Natural killer cell treated with Interleukin-12 subunit alpha and Interleukin-12 subunit beta and Interleukin-15 and Interleukin-18, amount 100 ng/mL, for 72 hours (primary cell): Measurements from ENCODE around the gene FCMR. TPM values are rescaled to one million over a fixed set of nuclear protein-coding genes. Genes with fewer than 3 reads are reported as not detected.
A peak's percentile ranks its signal among the peaks of the same experiment; 100 is the strongest.

Experiments used
- ATAC-seq, 2 donors: fragments of 150-1000 bp; cut with Tn5 transposase in 1 of 2; sonication (Bioruptor Pico), chemical (Tn5 transposase) in 1 of 2; 2 replicates each; pipeline ENCODE4 v1.10.0; 2021
- DNase-seq: peaks from one replicate; pipeline ENCODE4 v3.0.0; 2022; ENCODE audit warnings: low spot score
- H3K27ac Mint-ChIP-seq, 2 donors: 1 replicate in 1 of 2; 2 replicates in 1 of 2; pipeline ENCODE4 v1.8.0; 2022; ENCODE audit warnings: mixed read lengths in 2 of 2, mild to moderate bottlenecking in 1 of 2, moderate library complexity in 1 of 2
- H3K27me3 Mint-ChIP-seq, 2 donors: 1 replicate in 1 of 2; 2 replicates in 1 of 2; pipeline ENCODE4 v1.8.0; 2022; ENCODE audit warnings: mixed read lengths in 2 of 2
- H3K36me3 Mint-ChIP-seq: one replicate; pipeline ENCODE4 v1.8.0; 2022; ENCODE audit warnings: mixed read lengths
- H3K4me1 Mint-ChIP-seq, 2 donors: 1 replicate in 1 of 2; 2 replicates in 1 of 2; pipeline ENCODE4 v1.8.0; 2022; ENCODE audit warnings: low read depth in 2 of 2, mixed read lengths in 2 of 2, mild to moderate bottlenecking in 1 of 2
- H3K4me3 Mint-ChIP-seq: one replicate; pipeline ENCODE4 v1.8.0; 2022; ENCODE audit warnings: mixed read lengths
- H3K9me3 Mint-ChIP-seq: 2 replicates; pipeline ENCODE4 v1.8.0; 2022; ENCODE audit warnings: mixed read lengths
- total RNA-seq, 2 donors: library from RNA; stranded (reverse); gene quantifications; one replicate each; pipeline ENCODE4 v1.2.3, GENCODE V29; 2022

The FCMR gene
- total RNA-seq, 2 donors from 2014 or later = 4.1 to 6.8 TPM

GRCh38 chr1:206941766-206942418, 20.2 kb upstream of the FCMR start:
- Mint-ChIP-seq H3K4me3 (no peak overlapping the region), H3K9me3 (no peaks in the 10 kb centered on the region), H3K27me3 (peaks cover 0 to 2% of the 10 kb centered on the region in 2 donors), H3K36me3 (no peaks in the 10 kb centered on the region), H3K4me1 (peaks cover 22 to 23% of the 10 kb centered on the region in 2 donors), H3K27ac (no peak overlapping the region)
- no peak for DNase-seq
- ATAC-seq = no peak

GRCh38 chr1:206940588-206940936, 18.8 kb upstream of the FCMR start:
- H3K4me3 Mint-ChIP-seq = no peak overlapping the region
- no peaks in the 10 kb centered on the region for H3K36me3 Mint-ChIP-seq
- H3K27ac Mint-ChIP-seq = no peak overlapping the region
- peaks cover 14 to 15% of the 10 kb centered on the region in 2 donors for H3K4me1 Mint-ChIP-seq
- no peak for DNase-seq
- H3K9me3 Mint-ChIP-seq = no peaks in the 10 kb centered on the region
- ATAC-seq = no peak
- H3K27me3 Mint-ChIP-seq = no peaks in the 10 kb centered on the region

GRCh38 chr1:206939841-206940587, 18.3 kb upstream of the FCMR start:
- no peak for ATAC-seq
- peaks cover 11 to 12% of the 10 kb centered on the region in 2 donors for H3K4me1 Mint-ChIP-seq
- no peak overlapping the region for H3K4me3 Mint-ChIP-seq
- H3K27ac Mint-ChIP-seq = no peak overlapping the region
- no peak for DNase-seq
- H3K36me3 Mint-ChIP-seq = no peaks in the 10 kb centered on the region
- H3K9me3 Mint-ChIP-seq = no peaks in the 10 kb centered on the region
- H3K27me3 Mint-ChIP-seq = no peaks in the 10 kb centered on the region

- Mint-ChIP-seq H3K27ac (no peak overlapping the region), H3K9me3 (no peaks in the 10 kb centered on the region), H3K27me3 (no peaks in the 10 kb centered on the region), H3K36me3 (no peaks in the 10 kb centered on the region), H3K4me3 (no peak overlapping the region), H3K4me1 (peaks cover 4 to 5% of the 10 kb centered on the region in 2 donors)
- DNase-seq (no peak), ATAC-seq (no peak)
These were observed 17.4 kb upstream of the FCMR start for GRCh38 chr1:206939131-206939530.

- Mint-ChIP-seq H3K27me3 (no peaks in the 10 kb centered on the region), H3K9me3 (no peaks in the 10 kb centered on the region), H3K4me3 (no peak overlapping the region), H3K27ac (no peak overlapping the region), H3K4me1 (no peaks in the 10 kb centered on the region), H3K36me3 (no peaks in the 10 kb centered on the region)
- ATAC-seq (no peak), DNase-seq (no peak)
These were observed 15.7 kb upstream of the FCMR start for GRCh38 chr1:206937425-206937824.

GRCh38 chr1:206935491-206936067, 13.8 kb upstream of the FCMR start:
- ATAC-seq (peak; percentile 58 to 74), DNase-seq (no peak)
- Mint-ChIP-seq H3K4me3 (no peak overlapping the region), H3K9me3 (no peaks in the 10 kb centered on the region), H3K27ac (no peak overlapping the region), H3K36me3 (no peaks in the 10 kb centered on the region), H3K27me3 (no peaks in the 10 kb centered on the region), H3K4me1 (peaks cover 8 to 10% of the 10 kb centered on the region in 2 donors)

GRCh38 chr1:206933333-206933945, 11.7 kb upstream of the FCMR start:
- Mint-ChIP-seq H3K27ac (peak overlapping the region in 1 of 2 donors; percentile 60), H3K36me3 (no peaks in the 10 kb centered on the region)

GRCh38 chr1:206932177-206932576, 10.4 kb upstream of the FCMR start:
- H3K9me3 Mint-ChIP-seq = no peaks in the 10 kb centered on the region
- no peak overlapping the region for H3K4me3 Mint-ChIP-seq
- DNase-seq (no peak), ATAC-seq (no peak)
- no peaks in the 10 kb centered on the region for H3K36me3 Mint-ChIP-seq
- peaks cover 19 to 22% of the 10 kb centered on the region in 2 donors for H3K4me1 Mint-ChIP-seq
- H3K27ac Mint-ChIP-seq = peak overlapping the region in 1 of 2 donors; percentile 93
- no peaks in the 10 kb centered on the region for H3K27me3 Mint-ChIP-seq

More at GRCh38 chr1:206933333-206933945, 11.7 kb upstream of the FCMR start:
- ATAC-seq (peak in 1 of 2 donors; percentile 70), DNase-seq (peak; percentile 78)
- Mint-ChIP-seq H3K27me3 (no peaks in the 10 kb centered on the region), H3K4me1 (peaks cover 19 to 22% of the 10 kb centered on the region in 2 donors), H3K4me3 (no peak overlapping the region), H3K9me3 (no peaks in the 10 kb centered on the region)

- ATAC-seq = no peak
- H3K36me3 Mint-ChIP-seq = no peaks in the 10 kb centered on the region
- no peaks in the 10 kb centered on the region for H3K27me3 Mint-ChIP-seq
- DNase-seq = no peak
- H3K27ac Mint-ChIP-seq = peak overlapping the region; percentile 84 to 93
- H3K9me3 Mint-ChIP-seq = no peaks in the 10 kb centered on the region
- H3K4me3 Mint-ChIP-seq = peak overlapping the region; percentile 57
- peaks cover 19 to 22% of the 10 kb centered on the region in 2 donors for H3K4me1 Mint-ChIP-seq
These were observed 10.0 kb upstream of the FCMR start for GRCh38 chr1:206931709-206932108.

GRCh38 chr1:206930210-206930798, 8.6 kb upstream of the FCMR start:
- peak overlapping the region; percentile 57 for H3K4me3 Mint-ChIP-seq
- H3K4me1 Mint-ChIP-seq = peaks cover 19 to 22% of the 10 kb centered on the region in 2 donors
- H3K36me3 Mint-ChIP-seq = no peaks in the 10 kb centered on the region
- H3K9me3 Mint-ChIP-seq = no peaks in the 10 kb centered on the region
- peak; percentile 78 to 79 for ATAC-seq
- DNase-seq = peak; percentile 65
- H3K27me3 Mint-ChIP-seq = no peaks in the 10 kb centered on the region
- peak overlapping the region; percentile 84 to 93 for H3K27ac Mint-ChIP-seq

- no peaks in the 10 kb centered on the region for H3K9me3 Mint-ChIP-seq
- no peak for DNase-seq
- H3K36me3 Mint-ChIP-seq = no peaks in the 10 kb centered on the region
- H3K27ac Mint-ChIP-seq = peak overlapping the region; percentile 84 to 93
- H3K4me3 Mint-ChIP-seq = peak overlapping the region; percentile 39
- H3K27me3 Mint-ChIP-seq = no peaks in the 10 kb centered on the region
- ATAC-seq = no peak
- H3K4me1 Mint-ChIP-seq = peaks cover 19 to 22% of the 10 kb centered on the region in 2 donors
These were observed 7.8 kb upstream of the FCMR start for GRCh38 chr1:206929524-206929923.

- no peak for ATAC-seq
- no peak overlapping the region for H3K27ac Mint-ChIP-seq
- no peak overlapping the region for H3K4me3 Mint-ChIP-seq
- no peak for DNase-seq
- no peaks in the 10 kb centered on the region for H3K27me3 Mint-ChIP-seq
- no peaks in the 10 kb centered on the region for H3K9me3 Mint-ChIP-seq
- no peaks in the 10 kb centered on the region for H3K36me3 Mint-ChIP-seq
- peaks cover 25 to 32% of the 10 kb centered on the region in 2 donors for H3K4me1 Mint-ChIP-seq
These were observed 4.5 kb upstream of the FCMR start for GRCh38 chr1:206926286-206926685.

- Mint-ChIP-seq H3K4me1 (peaks cover 26 to 32% of the 10 kb centered on the region in 2 donors), H3K36me3 (no peaks in the 10 kb centered on the region), H3K27me3 (no peaks in the 10 kb centered on the region), H3K4me3 (no peak overlapping the region), H3K9me3 (no peaks in the 10 kb centered on the region), H3K27ac (no peak overlapping the region)
- DNase-seq (peak; percentile 86), ATAC-seq (peak; percentile 90 to 93)
These were observed 3.5 kb upstream of the FCMR start for GRCh38 chr1:206925106-206925736.
